Stomach (tissue), 9 donors: Measurements from ENCODE around the gene DNAJC22. TPM values are rescaled to one million over a fixed set of nuclear protein-coding genes. Genes with fewer than 3 reads are reported as not detected.

Experiments
- DNase-seq, 2 donors: peaks; one replicate each; pipeline versions ENCODE4 v3.0.0 to v3.0.0-alpha.2; 2013 to 2019
- H3K27ac ChIP-seq, 5 donors: fragments of 200-600 bp in 4 of 5; sonication (generic) in 4 of 5; one replicate each; pipeline ENCODE4 v1.5.1; 2013 to 2019; ENCODE audit warnings: mild to moderate bottlenecking in 1 of 5, moderate library complexity in 1 of 5
- H3K27me3 ChIP-seq, 3 donors: fragments of 200-600 bp; sonication (generic); one replicate each; pipeline ENCODE4 v1.5.1; 2017 to 2019; ENCODE audit warnings: mixed run types in 1 of 3
- H3K36me3 ChIP-seq, 4 donors: fragments of 200-600 bp; sonication (generic); 1 replicate in 3 of 4; 2 replicates in 1 of 4; pipeline ENCODE4 v1.5.1; 2016 to 2019
- H3K4me1 ChIP-seq, 4 donors: fragments of 200-600 bp; sonication (generic); one replicate each; pipeline ENCODE4 v1.5.1; 2016 to 2019
- H3K4me3 ChIP-seq, 4 donors: fragments of 200-600 bp; sonication (generic) in 3 of 4; one replicate each; pipeline ENCODE4 v1.5.1; 2016 to 2019; ENCODE audit warnings: mild to moderate bottlenecking in 1 of 4
- H3K9me3 ChIP-seq, 4 donors: fragments of 200-600 bp; sonication (generic); one replicate each; pipeline ENCODE4 v1.5.1; 2016 to 2019
- EP300 ChIP-seq: sonication (generic); formaldehyde crosslinking; IDR thresholded peaks from one replicate; pipeline ENCODE4 v1.6.1; 2017; ENCODE audit warnings: antibody characterized with exemption
- POLR2A ChIP-seq, 4 donors: fragments of 450-650 bp; IDR thresholded peaks; one replicate each; pipeline ENCODE4 v1.6.1; 2016; ENCODE audit warnings: antibody characterized with exemption in 4 of 4, control low read depth in 2 of 4, mild to moderate bottlenecking in 1 of 4, moderate library complexity in 1 of 4
- POLR2AphosphoS5 ChIP-seq, 3 donors: sonication (generic); formaldehyde crosslinking; IDR thresholded peaks; one replicate each; pipeline ENCODE4 v1.6.1; 2016; ENCODE audit warnings: antibody characterized with exemption in 3 of 3
- WGBS, 5 donors: extraction: QIAGEN DNeasy Blood & Tissue Kit in 3 of 5; methylation state at CpG; one replicate each; pipeline versions ENCODE4 v1.1.5 to v1.1.7; 2013 to 2018; 5-methylcytosine and 5-hydroxymethylcytosine counted together
- intact Hi-C: fragments of 100-400 bp; cut with DNase I; formaldehyde crosslinking; loops from one replicate; pipeline ENCODE4 v1.15.1; 2023; ENCODE audit warnings: low total_unique reads
- polyA plus RNA-seq, 3 donors: library from polyadenylated mRNA; stranded (reverse); fragments of 200-250 nt; gene quantifications; one replicate each; pipeline ENCODE4 v1.2.3, GENCODE V29; 2013
- total RNA-seq, 5 donors: library from RNA; depleted of rRNA; stranded (reverse); fragments of >200 nt; gene quantifications; one replicate each; pipeline versions ENCODE4 v1.1.0 to v1.2.3, GENCODE V29; 2014 to 2016
- TF ChIP-seq, protein P1 (sequence below), 7 experiments: fragments of 450-650 bp in 4 of 7; fragments of 200-600 bp in 3 of 7; sonication (generic) in 3 of 7; IDR thresholded peaks; one replicate each; pipeline ENCODE4 v1.5.1; 2016 to 2019; ENCODE audit warnings: antibody characterized with exemption in 7 of 7, control low read depth in 2 of 7, mild to moderate bottlenecking in 1 of 7
- donor health status: healthy with polysubstance abuse.
- donor health status: Bipolar disorder and iron deficiency.
- donor health status: healthy.

DNAJC22 gene
- total and polyA plus RNA-seq, 8 donors: 1.5 to 54.7 (median 3.1) TPM; not detected in 1

DNA sequence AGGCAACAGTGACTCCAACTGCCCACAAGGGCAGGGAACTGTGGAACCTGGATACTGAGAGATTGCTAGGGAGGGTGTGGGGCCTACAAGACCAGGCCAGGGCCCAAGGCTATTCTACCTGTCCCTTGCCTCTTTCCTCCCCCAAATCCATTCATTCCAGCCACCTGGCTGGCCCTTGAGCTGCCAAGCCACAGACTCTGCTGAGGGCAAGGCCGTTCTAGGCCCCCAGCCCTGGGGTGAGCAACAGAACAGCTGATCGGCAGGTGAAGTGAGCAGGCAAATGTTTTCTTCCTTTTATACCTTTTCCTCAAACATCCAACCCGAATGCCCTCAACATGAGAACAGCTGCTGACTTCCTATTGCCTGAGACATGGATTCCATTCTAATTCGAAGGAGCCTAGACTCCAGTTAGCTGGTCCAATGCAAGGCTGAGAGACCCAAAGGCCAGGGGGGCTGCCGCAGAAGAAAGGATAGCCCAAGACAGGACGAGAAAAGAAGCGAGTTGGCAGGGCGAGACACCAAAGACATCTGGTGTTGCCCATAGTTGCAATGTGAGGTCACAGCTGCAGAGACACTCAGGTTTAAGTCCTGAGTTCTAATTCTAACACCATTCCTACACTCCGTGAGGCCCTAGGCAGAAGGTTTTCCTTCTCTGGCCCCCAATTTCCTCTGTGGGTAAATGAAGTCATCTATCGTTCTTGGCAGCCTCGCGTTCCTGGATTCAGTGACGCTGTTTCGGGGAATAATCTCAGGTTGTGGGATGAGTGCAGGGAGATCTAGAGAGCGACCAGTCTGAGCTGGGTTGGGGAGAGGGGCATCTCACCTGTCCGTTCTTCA is 11.4 kb upstream of the DNAJC22 start:
- Histone ChIP-seq H3K9me3 (no peaks in the 10 kb centered on the region), H3K36me3 (no peaks in the 10 kb centered on the region), H3K4me1 (peaks cover 14 to 39% (median 21%) of the 10 kb centered on the region in 4 donors), H3K27me3 (peaks cover 12 to 92% (median 49%) of the 10 kb centered on the region in 3 donors), H3K27ac (no peak overlapping the region), H3K4me3 (no peak overlapping the region)
- TF ChIP-seq POLR2A (IDR thresholded peaks at IDR 0.05): no peak
- 69 to 83% (median 72%) methylated on average over 16 of the region's 16 CpGs for WGBS, 5 donors
- DNase-seq: no peak
- intact Hi-C loops: loop anchor here (5.0 kb wide), 1 partner anchor 48 kb away; no protein-coding TSS in a partner anchor

DNA sequence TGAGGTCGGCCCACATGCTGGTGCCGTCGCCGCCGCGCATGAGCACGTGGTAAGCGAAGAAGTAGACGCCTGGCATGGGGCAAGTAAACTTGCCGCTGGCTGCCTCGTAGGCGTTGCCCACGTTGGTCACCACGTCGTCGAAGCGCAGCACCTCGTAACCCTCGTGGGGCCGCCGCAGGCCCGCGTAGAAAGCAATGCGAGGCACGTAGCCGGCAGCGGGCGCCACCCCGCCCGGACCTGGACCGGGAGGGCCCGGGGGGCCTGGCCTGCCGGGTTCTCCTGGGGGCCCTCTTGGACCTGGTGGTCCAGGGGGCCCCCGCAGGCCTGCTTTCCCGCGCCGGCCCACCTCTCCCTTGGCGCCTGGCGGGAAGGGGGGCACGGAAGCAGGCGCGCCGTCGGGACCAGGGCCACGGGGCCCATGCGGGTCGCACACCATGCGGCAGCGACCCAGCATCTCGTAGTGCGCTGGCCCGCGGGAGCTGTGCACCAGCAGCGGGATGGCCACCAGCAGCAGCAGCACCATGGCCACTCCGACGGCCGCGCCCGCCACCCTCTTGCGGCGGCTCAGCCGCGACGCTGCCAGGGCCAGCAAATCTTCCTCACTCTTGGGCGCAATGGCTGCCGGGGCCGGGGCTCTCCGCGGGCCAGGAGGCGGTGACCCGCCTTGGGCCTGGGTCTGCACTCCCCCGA is 10.6 kb upstream of the DNAJC22 start:
- Histone ChIP-seq H3K27me3 (peaks cover 12 to 92% (median 49%) of the 10 kb centered on the region in 3 donors), H3K27ac (no peak overlapping the region), H3K36me3 (no peaks in the 10 kb centered on the region), H3K9me3 (no peaks in the 10 kb centered on the region), H3K4me3 (peak overlapping the region in 3 of 4 donors; percentile 39 to 55 (median 39)), H3K4me1 (peaks cover 14 to 39% (median 21%) of the 10 kb centered on the region in 4 donors)
- TF ChIP-seq POLR2AphosphoS5 (IDR thresholded peaks at IDR 0.05) (no peak), POLR2A (IDR thresholded peaks at IDR 0.05) (no peak), EP300 (no peak)
- TF ChIP-seq, protein P1, sequence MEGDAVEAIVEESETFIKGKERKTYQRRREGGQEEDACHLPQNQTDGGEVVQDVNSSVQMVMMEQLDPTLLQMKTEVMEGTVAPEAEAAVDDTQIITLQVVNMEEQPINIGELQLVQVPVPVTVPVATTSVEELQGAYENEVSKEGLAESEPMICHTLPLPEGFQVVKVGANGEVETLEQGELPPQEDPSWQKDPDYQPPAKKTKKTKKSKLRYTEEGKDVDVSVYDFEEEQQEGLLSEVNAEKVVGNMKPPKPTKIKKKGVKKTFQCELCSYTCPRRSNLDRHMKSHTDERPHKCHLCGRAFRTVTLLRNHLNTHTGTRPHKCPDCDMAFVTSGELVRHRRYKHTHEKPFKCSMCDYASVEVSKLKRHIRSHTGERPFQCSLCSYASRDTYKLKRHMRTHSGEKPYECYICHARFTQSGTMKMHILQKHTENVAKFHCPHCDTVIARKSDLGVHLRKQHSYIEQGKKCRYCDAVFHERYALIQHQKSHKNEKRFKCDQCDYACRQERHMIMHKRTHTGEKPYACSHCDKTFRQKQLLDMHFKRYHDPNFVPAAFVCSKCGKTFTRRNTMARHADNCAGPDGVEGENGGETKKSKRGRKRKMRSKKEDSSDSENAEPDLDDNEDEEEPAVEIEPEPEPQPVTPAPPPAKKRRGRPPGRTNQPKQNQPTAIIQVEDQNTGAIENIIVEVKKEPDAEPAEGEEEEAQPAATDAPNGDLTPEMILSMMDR (IDR thresholded peaks at IDR 0.05): no peak
- 17 to 40% (median 28%) methylated on average over 19 to 72 of the region's 72 CpGs for WGBS, 5 donors
- intact Hi-C loops: loop anchor here (5.0 kb wide), 1 partner anchor 49 kb away; no protein-coding TSS in a partner anchor
- peak in 1 of 2 donors; percentile 24 for DNase-seq

DNA sequence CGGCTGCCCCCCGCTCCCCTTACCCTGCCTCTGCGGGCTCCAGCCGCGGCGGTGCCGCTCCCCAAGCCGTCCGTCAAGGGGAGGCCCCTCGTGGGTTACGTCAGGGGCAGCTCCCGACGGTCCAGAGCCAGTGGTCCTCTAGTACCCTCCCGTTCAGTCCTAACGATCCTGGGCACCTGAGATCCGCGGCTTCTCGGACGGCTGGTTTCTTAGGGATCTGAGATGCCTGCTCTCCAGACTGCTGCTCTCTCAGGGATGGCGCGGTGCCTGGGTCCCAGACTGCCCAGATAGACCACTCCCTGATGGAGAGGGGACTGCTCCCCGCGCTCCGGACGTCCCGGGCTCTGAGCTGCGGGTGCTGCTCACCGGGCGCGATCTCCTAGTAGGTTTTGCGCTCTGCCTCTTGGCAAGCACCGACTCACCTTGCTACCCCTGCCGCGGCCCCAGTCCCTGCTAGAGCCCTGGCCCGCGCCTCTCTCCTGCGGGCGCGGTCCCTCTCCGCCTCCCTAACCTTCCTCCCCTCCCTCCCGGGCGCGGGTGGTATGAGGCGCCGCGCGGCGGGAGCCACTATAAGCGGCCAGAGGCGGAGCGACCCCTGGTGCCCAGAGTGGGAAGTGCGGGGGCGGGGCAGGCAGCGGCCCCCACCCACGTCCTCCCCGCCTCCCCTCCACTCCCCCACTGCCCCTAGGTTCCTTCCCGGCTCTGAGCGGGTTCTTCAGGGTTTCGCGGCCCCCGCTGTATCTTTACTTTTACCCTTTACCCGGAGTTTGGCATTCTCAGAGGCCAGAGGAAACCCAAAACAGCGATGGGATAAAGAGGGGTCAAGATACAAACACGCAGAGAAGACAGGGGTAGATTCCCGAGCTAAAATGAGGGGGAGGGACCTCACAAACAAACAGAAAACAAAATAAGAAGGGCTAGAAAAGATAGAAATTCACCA is 9.8 kb upstream of the DNAJC22 start, which contains the start of gene C1QL4:
C1QL4 (minus strand) TSS at position 544 of the 940 bp plus-strand sequence. CDS start 711 bp downstream, outside the sequence.
- H3K27me3 ChIP-seq: peaks cover 12 to 97% (median 51%) of the 10 kb centered on the region in 3 donors
- H3K4me1 ChIP-seq: peaks cover 12 to 35% (median 21%) of the 10 kb centered on the region in 4 donors
- H3K36me3 ChIP-seq: no peaks in the 10 kb centered on the region
- WGBS, 5 donors: 1 to 3% (median 2%) methylated on average over 38 to 65 of the region's 65 CpGs
- intact Hi-C loops: loop anchor here (5.0 kb wide), 1 partner anchor 50 kb away; no protein-coding TSS in a partner anchor
- peak within 1 kb of the TSS; percentile 39 to 55 (median 40) for H3K4me3 ChIP-seq
- peak; percentile 85 to 94 for DNase-seq
- TF ChIP-seq, protein P1 (IDR thresholded peaks at IDR 0.05): peak in 5 of 7 experiments; percentile 58 to 99 (median 98)
- TF ChIP-seq POLR2AphosphoS5 (IDR thresholded peaks at IDR 0.05) (no peak), POLR2A (IDR thresholded peaks at IDR 0.05) (no peak), EP300 (no peak)
- no peak within 1 kb of the TSS for H3K27ac ChIP-seq
- no peaks in the 10 kb centered on the region for H3K9me3 ChIP-seq

DNA sequence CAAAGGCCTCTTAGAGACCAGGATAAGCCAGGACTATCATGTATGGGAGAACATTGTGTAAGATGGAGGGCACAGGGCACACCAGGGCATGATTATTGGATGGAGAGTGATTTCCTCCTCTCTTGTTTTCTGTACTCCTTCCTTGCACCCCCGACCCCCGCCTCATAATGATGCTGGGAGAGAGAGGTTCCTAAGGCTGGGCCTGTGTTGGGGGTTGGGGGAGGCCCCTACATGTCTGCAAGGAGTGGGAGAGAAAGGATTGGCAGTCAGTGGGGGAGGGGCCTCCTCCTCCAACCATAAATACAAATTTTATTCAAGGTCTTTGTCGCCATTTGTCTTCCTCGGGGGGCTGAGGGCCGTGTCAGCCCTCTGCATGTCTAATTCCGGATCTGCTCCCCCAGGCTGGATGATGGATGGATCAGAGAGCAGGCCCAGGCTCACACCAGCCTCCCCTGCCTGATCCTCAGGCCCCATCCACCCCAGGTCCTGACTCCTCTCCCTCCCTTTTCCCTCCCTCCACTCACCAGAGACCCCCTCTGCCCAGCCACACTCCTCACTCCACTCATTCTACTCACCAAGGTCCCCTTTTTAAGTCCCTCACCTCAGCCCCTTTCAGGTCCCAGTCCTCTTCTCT is 7.7 kb upstream of the DNAJC22 start:
- WGBS, 5 donors: 60 to 75% (median 65%) methylated on average over 6 of the region's 6 CpGs
- TF ChIP-seq POLR2AphosphoS5 (IDR thresholded peaks at IDR 0.05) (no peak), POLR2A (IDR thresholded peaks at IDR 0.05) (no peak), EP300 (no peak)
- TF ChIP-seq, protein P1 (IDR thresholded peaks at IDR 0.05): no peak
- intact Hi-C loops: loop anchor here (5.0 kb wide), 1 partner anchor 52 kb away; no protein-coding TSS in a partner anchor
- peak in 1 of 2 donors; percentile 3 for DNase-seq
- Histone ChIP-seq H3K36me3 (no peaks in the 10 kb centered on the region), H3K9me3 (no peaks in the 10 kb centered on the region), H3K27ac (no peak overlapping the region), H3K4me1 (peaks cover 28 to 38% (median 34%) of the 10 kb centered on the region in 4 donors), H3K27me3 (peaks cover 11 to 98% (median 46%) of the 10 kb centered on the region in 3 donors), H3K4me3 (no peak overlapping the region)
